CD14-positive monocyte (primary cell): Measurements from ENCODE around the gene TNFSF4. TPM values are rescaled to one million over a fixed set of nuclear protein-coding genes. Genes with fewer than 3 reads are reported as not detected.

Experiments used
- DNase-seq, 3 donors: peaks; one replicate each; pipeline ENCODE4 v3.0.0-alpha.2; 2011 to 2022
- H2AFZ ChIP-seq: 2 replicates; pipeline ENCODE4 v1.6.0; 2012; ENCODE audit warnings: mild to moderate bottlenecking, low read depth, low read length, inconsistent platforms; ENCODE audit not compliant: insufficient read depth, poor library complexity, severe bottlenecking
- H3K27ac ChIP-seq, 2 donors: 1 replicate in 1 of 2; 2 replicates in 1 of 2; pipeline ENCODE4 v1.5.1; 2012 to 2013; ENCODE audit warnings: low read length in 2 of 2, control low read depth in 1 of 2, inconsistent platforms in 1 of 2, low read depth in 1 of 2, mild to moderate bottlenecking in 1 of 2
- H3K27me3 ChIP-seq, 2 donors: one replicate each; pipeline versions ENCODE4 v1.6.0 to v1.6.1; 2011 to 2013; ENCODE audit warnings: low read length in 2 of 2; ENCODE audit not compliant: control insufficient read depth in 2 of 2, insufficient read depth in 2 of 2
- H3K36me3 ChIP-seq, 2 donors: replicated peaks in 1 of 2; 1 replicate in 1 of 2; 2 replicates in 1 of 2; pipeline versions ENCODE4 v1.5.1 to v1.6.1; 2012 to 2013; ENCODE audit warnings: low read length in 2 of 2, control low read depth in 1 of 2, inconsistent platforms in 1 of 2, mild to moderate bottlenecking in 1 of 2; ENCODE audit not compliant: insufficient read depth in 2 of 2, control insufficient read depth in 1 of 2
- H3K4me1 ChIP-seq, 2 donors: 1 replicate in 1 of 2; 2 replicates in 1 of 2; pipeline versions ENCODE4 v1.5.1 to v1.6.1; 2012 to 2013; ENCODE audit warnings: low read length in 2 of 2, control low read depth in 1 of 2, inconsistent platforms in 1 of 2, mild to moderate bottlenecking in 1 of 2, moderate library complexity in 1 of 2; ENCODE audit not compliant: insufficient read depth in 2 of 2, control insufficient read depth in 1 of 2
- H3K4me2 ChIP-seq: replicated peaks from 2 replicates; pipeline ENCODE3; 2012; ENCODE audit warnings: low read length, moderate library complexity, mild to moderate bottlenecking; ENCODE audit not compliant: poor library complexity, severe bottlenecking; ENCODE audit errors: extremely low read depth
- H3K4me3 ChIP-seq, 3 experiments: fragments of 200-600 bp in 1 of 3; sonication (generic) in 1 of 3; replicated peaks in 1 of 3; 1 replicate in 2 of 3; 2 replicates in 1 of 3; pipeline ENCODE4 v1.5.1; 2011 to 2013; ENCODE audit warnings: low read length in 3 of 3, mild to moderate bottlenecking in 3 of 3, control low read depth in 2 of 3, low read depth in 2 of 3, inconsistent platforms in 1 of 3, moderate library complexity in 1 of 3
- H3K79me2 ChIP-seq: 2 replicates; pipeline ENCODE4 v1.6.0; 2012; ENCODE audit warnings: mild to moderate bottlenecking, control low read depth, inconsistent platforms, low read length, moderate library complexity; ENCODE audit not compliant: insufficient read depth
- H3K9ac ChIP-seq: 2 replicates; pipeline ENCODE4 v1.6.0; 2017; ENCODE audit warnings: low read length, mild to moderate bottlenecking; ENCODE audit not compliant: insufficient read depth, poor library complexity, severe bottlenecking
- H3K9me3 ChIP-seq, 2 donors: replicated peaks in 1 of 2; 1 replicate in 1 of 2; 2 replicates in 1 of 2; pipeline versions ENCODE4 v1.5.1 to v1.6.1; 2012 to 2013; ENCODE audit warnings: low read length in 2 of 2, control low read depth in 1 of 2; ENCODE audit not compliant: control insufficient read depth in 1 of 2, insufficient read depth in 1 of 2
- H4K20me1 ChIP-seq: 2 replicates; pipeline ENCODE4 v1.6.0; 2012; ENCODE audit warnings: mild to moderate bottlenecking, low read length, control low read depth, moderate library complexity; ENCODE audit not compliant: insufficient read depth
- H3K27ac Mint-ChIP-seq, 7 donors: one replicate each; pipeline ENCODE4 v1.8.0; 2020; ENCODE audit warnings: mild to moderate bottlenecking in 7 of 7, mixed read lengths in 7 of 7, moderate library complexity in 6 of 7, inconsistent platforms in 2 of 7
- H3K27me3 Mint-ChIP-seq, 3 donors: one replicate each; pipeline ENCODE4 v1.8.0; 2021 to 2022; ENCODE audit warnings: low read depth in 3 of 3, mild to moderate bottlenecking in 3 of 3, mixed read lengths in 3 of 3, moderate library complexity in 3 of 3, inconsistent platforms in 1 of 3
- H3K36me3 Mint-ChIP-seq, 2 donors: one replicate each; pipeline ENCODE4 v1.8.0; 2020; ENCODE audit warnings: mixed read lengths in 2 of 2, inconsistent platforms in 1 of 2, mild to moderate bottlenecking in 1 of 2
- H3K4me1 Mint-ChIP-seq: one replicate; pipeline ENCODE4 v1.8.0; 2020; ENCODE audit warnings: mild to moderate bottlenecking, mixed read lengths
- H3K4me3 Mint-ChIP-seq, 2 donors: one replicate each; pipeline ENCODE4 v1.8.0; 2020; ENCODE audit warnings: mild to moderate bottlenecking in 2 of 2, mixed read lengths in 2 of 2, moderate library complexity in 1 of 2
- H3K9me3 Mint-ChIP-seq, 7 donors: one replicate each; pipeline ENCODE4 v1.8.0; 2020 to 2022; ENCODE audit warnings: mixed read lengths in 7 of 7, mild to moderate bottlenecking in 6 of 7, moderate library complexity in 6 of 7, inconsistent platforms in 2 of 7
- WGBS: methylation state at CpG from one replicate; pipeline ENCODE4 v1.1.5; 2013; ENCODE audit warnings: missing lambda C conversion rate; ENCODE audit not compliant: insufficient coverage; 5-methylcytosine and 5-hydroxymethylcytosine counted together
- intact Hi-C, 2 donors: fragments of 100-400 bp; cut with micrococcal nuclease; formaldehyde crosslinking; loops; one replicate each; pipeline versions ENCODE4 v1.15.0 to v1.15.1; 2023
- polyA plus RNA-seq, 3 donors: library from polyadenylated mRNA; depleted of rRNA in 1 of 3; unstranded in 2 of 3; stranded (reverse) in 1 of 3; fragments of 300-500 nt in 2 of 3; fragments of >200 nt in 1 of 3; fragmentation: Illumina TruSeq in 2 of 3; gene quantifications; 1 replicate in 2 of 3; 2 replicates in 1 of 3; pipeline ENCODE4 v1.2.3, GENCODE V29; 2012 to 2021
- TF ChIP-seq, protein P1 (sequence below): fragments of 200-600 bp; IDR thresholded peaks from one replicate; pipeline ENCODE4 v1.8.0; 2022; ENCODE audit warnings: antibody characterized with exemption, mild to moderate bottlenecking

Gene TNFSF4
- polyA plus RNA-seq, 3 donors: 0.21 to 0.40 (median 0.38) TPM

DNA sequence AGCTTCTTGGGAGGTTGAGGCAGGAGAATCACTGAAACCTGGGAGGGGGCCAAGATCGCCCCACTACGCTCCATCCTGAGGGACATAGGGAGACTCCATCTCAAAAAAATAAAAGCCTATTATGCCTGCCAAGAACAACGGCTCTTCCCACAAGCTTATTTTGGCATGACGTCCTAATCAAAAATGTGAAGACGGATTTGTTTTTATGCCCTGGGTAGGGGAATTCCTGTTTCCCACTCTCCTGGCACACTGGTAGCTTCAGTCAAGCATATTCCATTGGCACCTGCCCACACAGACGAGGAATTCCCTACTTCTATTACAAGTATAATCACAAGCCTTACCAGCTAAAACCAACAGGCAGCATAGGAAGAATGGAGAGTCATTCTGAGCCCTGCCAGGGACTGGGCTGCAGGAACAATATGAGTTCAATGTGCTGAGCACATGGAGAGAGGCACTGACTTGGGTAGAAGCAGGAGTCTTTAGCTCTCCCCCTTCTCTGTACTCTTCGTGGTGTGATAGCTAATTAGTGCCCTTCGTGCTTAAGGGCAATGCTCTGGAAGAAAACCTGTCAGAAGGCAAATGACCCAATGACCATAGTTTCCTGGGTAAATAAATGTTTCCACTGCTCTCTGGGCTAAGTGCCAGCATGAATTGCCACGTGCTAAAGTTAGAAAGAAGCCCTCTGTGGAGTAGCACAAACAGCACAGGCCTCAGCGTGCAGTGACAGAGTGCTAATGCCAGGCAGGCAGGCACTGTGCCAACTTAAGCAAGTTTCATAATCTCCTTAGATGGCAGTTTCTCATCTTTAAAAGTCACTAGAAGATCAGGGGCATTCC, 16.8 kb downstream of the TNFSF4 start:
- DNase-seq: peak; percentile 33 to 56 (median 42)
- Histone ChIP-seq H3K9me3 (no peaks in the 10 kb centered on the region), H3K27ac (peak overlapping the region in 1 of 2 donors; percentile 52), H3K9ac (no peak overlapping the region), H3K4me3 (no peak overlapping the region), H3K27me3 (no peaks in the 10 kb centered on the region), H4K20me1 (no peaks in the 10 kb centered on the region), H3K79me2 (no peaks in the 10 kb centered on the region), H3K4me1 (peaks cover 17 to 22% of the 10 kb centered on the region in 2 donors), H3K4me2 (no peak overlapping the region), H3K36me3 (no peaks in the 10 kb centered on the region), H2AFZ (peak overlapping the region; percentile 42)
- H3K36me3 Mint-ChIP-seq: no peaks in the 10 kb centered on the region
- intact Hi-C loops: loop anchor here (5.0 to 10.0 kb wide), 5 partner anchors 66 to 446 kb away; partner anchors contain the start of gene TNFSF18 (in 1 of the 2)
- H3K27me3 Mint-ChIP-seq: no peaks in the 10 kb centered on the region
- peak overlapping the region in 5 of 7 donors; percentile 45 to 77 (median 72) for H3K27ac Mint-ChIP-seq
- no peaks in the 10 kb centered on the region for H3K9me3 Mint-ChIP-seq
- 0% methylated on average over 2 of the region's 10 CpGs for WGBS
- no peak overlapping the region for H3K4me3 Mint-ChIP-seq
- peaks cover 32% of the 10 kb centered on the region for H3K4me1 Mint-ChIP-seq
- TF ChIP-seq, protein P1, sequence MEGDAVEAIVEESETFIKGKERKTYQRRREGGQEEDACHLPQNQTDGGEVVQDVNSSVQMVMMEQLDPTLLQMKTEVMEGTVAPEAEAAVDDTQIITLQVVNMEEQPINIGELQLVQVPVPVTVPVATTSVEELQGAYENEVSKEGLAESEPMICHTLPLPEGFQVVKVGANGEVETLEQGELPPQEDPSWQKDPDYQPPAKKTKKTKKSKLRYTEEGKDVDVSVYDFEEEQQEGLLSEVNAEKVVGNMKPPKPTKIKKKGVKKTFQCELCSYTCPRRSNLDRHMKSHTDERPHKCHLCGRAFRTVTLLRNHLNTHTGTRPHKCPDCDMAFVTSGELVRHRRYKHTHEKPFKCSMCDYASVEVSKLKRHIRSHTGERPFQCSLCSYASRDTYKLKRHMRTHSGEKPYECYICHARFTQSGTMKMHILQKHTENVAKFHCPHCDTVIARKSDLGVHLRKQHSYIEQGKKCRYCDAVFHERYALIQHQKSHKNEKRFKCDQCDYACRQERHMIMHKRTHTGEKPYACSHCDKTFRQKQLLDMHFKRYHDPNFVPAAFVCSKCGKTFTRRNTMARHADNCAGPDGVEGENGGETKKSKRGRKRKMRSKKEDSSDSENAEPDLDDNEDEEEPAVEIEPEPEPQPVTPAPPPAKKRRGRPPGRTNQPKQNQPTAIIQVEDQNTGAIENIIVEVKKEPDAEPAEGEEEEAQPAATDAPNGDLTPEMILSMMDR: no peak

GRCh38 chr1:173187671-173188237, 19.4 kb downstream of the TNFSF4 start:
- no peaks in the 10 kb centered on the region for H3K36me3 ChIP-seq
- no peaks in the 10 kb centered on the region for H3K79me2 ChIP-seq
- H4K20me1 ChIP-seq: no peaks in the 10 kb centered on the region
- TF ChIP-seq, protein P1: no peak
- no peak overlapping the region for H3K9ac ChIP-seq
- H3K4me3 Mint-ChIP-seq: no peak overlapping the region
- H3K27me3 Mint-ChIP-seq: no peaks in the 10 kb centered on the region
- H2AFZ ChIP-seq: no peak overlapping the region
- no peaks in the 10 kb centered on the region for H3K27me3 ChIP-seq
- H3K27ac Mint-ChIP-seq: no peak overlapping the region
- no peaks in the 10 kb centered on the region for H3K9me3 Mint-ChIP-seq
- peaks cover 10 to 11% of the 10 kb centered on the region in 2 donors for H3K4me1 ChIP-seq
- intact Hi-C loops: no loop called here
- H3K9me3 ChIP-seq: no peaks in the 10 kb centered on the region
- no peak overlapping the region for H3K4me2 ChIP-seq
- no peak for DNase-seq
- no peaks in the 10 kb centered on the region for H3K36me3 Mint-ChIP-seq
- H3K4me3 ChIP-seq: no peak overlapping the region
- H3K27ac ChIP-seq: no peak overlapping the region
- 100% methylated on average over 2 of the region's 3 CpGs for WGBS
- H3K4me1 Mint-ChIP-seq: peaks cover 18% of the 10 kb centered on the region
